ENCODE results near the gene PSD2. TPM values are rescaled to one million over a fixed set of nuclear protein-coding genes. Genes with fewer than 3 reads are reported as not detected.

The PSD2 gene
- total and polyA plus RNA-seq, 12 donors: 0.03 to 0.09 (median 0.08) TPM; not detected in 9

- TF ChIP-seq CTCF (IDR thresholded peaks at IDR 0.05): no peak
- 41 to 55% methylated on average over 5 of the region's 5 CpGs for WGBS, 2 donors
- no peaks in the 10 kb centered on the region for H3K36me3 ChIP-seq
- no peak overlapping the region for H3K4me3 ChIP-seq
- H3K27ac ChIP-seq: no peak overlapping the region
- ATAC-seq (no peak), DNase-seq (no peak)
- H3K27me3 ChIP-seq: peaks cover 0 to 44% (median 0%) of the 10 kb centered on the region in 7 donors
- intact Hi-C loops (cut with DNase I): loop anchor here in 7 of 10 donors (1.0 to 10.0 kb wide), 5 partner anchors 51 to 219 kb away; no protein-coding TSS in a partner anchor
- H3K4me1 ChIP-seq: peaks cover 3 to 25% (median 15%) of the 10 kb centered on the region in 9 donors
- no peaks in the 10 kb centered on the region for H3K9me3 ChIP-seq
Measured at GRCh38 chr5:139843991-139844390, 48.4 kb downstream of the PSD2 start.

- Histone ChIP-seq H3K4me3 (no peak overlapping the region), H3K4me1 (peaks cover 3 to 25% (median 17%) of the 10 kb centered on the region in 9 donors), H3K27me3 (peaks cover 0 to 44% (median 0%) of the 10 kb centered on the region in 7 donors), H3K9me3 (no peaks in the 10 kb centered on the region), H3K36me3 (no peaks in the 10 kb centered on the region), H3K27ac (no peak overlapping the region)
- intact Hi-C loops (cut with DNase I): loop anchor here in 9 of 10 donors (1.0 to 10.0 kb wide), 6 partner anchors 47 to 220 kb away; partner anchors contain the start of gene PSD2 (in 1 of the 9)
- peak; percentile 38 to 76 (median 69) for TF ChIP-seq CTCF (IDR thresholded peaks at IDR 0.05)
- DNase-seq: peak; percentile 66 to 69
- peak in 4 of 8 donors; percentile 29 to 37 (median 35) for ATAC-seq
- WGBS, 2 donors: 50 to 51% methylated on average over 18 of the region's 18 CpGs
Measured at GRCh38 chr5:139844472-139845145, 49.0 kb downstream of the PSD2 start.

DNA sequence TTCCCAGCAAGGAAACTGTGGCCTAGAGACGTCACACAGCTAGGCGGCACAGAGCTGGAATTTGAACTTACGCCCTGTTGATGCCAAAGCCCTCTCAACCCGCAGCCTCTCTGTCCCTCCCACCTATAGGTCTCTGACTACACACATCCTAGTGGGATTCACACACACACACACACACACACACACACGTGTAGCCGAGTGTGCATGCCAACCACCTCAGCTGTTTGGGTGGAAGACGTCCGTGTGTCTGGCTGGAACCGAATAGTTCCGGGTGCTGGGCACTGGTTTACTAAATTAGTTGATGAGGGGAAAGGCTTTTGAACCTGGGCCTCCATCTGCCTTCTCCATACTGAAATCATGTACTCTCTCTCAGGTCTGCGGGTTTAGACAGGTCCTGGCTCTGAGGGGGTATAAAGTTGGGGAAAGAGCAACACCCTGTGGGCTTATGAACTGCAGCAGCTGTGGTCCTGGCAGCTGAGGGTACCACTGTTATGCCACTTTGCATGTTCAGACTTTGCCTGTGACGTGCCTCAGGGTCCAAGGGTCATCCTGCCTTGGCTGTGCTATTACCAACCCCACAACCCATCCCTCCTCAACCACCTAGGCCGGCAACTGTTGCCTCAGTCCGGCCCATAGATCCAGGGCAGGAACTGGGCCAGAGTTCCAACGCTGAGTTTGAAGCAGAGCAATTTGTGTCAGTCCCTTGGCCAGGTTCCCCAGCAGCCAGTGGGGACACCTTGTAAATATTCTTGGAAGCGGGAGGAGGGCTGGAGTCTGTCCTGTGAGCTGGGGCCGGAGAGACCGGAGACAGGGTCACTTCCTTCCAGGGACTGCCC is 50.5 kb downstream of the PSD2 start:
- Histone ChIP-seq H3K4me1 (peaks cover 3 to 25% (median 17%) of the 10 kb centered on the region in 9 donors), H3K27ac (no peak overlapping the region), H3K36me3 (peaks cover 0 to 4% (median 0%) of the 10 kb centered on the region in 9 donors), H3K9me3 (no peaks in the 10 kb centered on the region), H3K27me3 (peaks cover 0 to 44% (median 0%) of the 10 kb centered on the region in 7 donors), H3K4me3 (no peak overlapping the region)
- peak in 3 of 8 donors; percentile 20 to 54 (median 29) for ATAC-seq
- intact Hi-C loops (cut with DNase I): loop anchor here in 4 of 10 donors (5.0 to 10.0 kb wide), 5 partner anchors 49 to 221 kb away; partner anchors contain the start of gene PSD2 (in 1 of the 4)
- 74 to 77% methylated on average over 18 of the region's 18 CpGs for WGBS, 2 donors
- DNase-seq: peak in 1 of 2 donors; percentile 35
- TF ChIP-seq CTCF (IDR thresholded peaks at IDR 0.05): no peak

GRCh38 chr5:139847091-139847490 is 51.5 kb downstream of the PSD2 start:
- H3K27ac ChIP-seq: no peak overlapping the region
- H3K27me3 ChIP-seq: peaks cover 0 to 44% (median 0%) of the 10 kb centered on the region in 7 donors
- no peak overlapping the region for H3K4me3 ChIP-seq
- no peaks in the 10 kb centered on the region for H3K9me3 ChIP-seq
- no peak for TF ChIP-seq CTCF (IDR thresholded peaks at IDR 0.05)
- no peak for ATAC-seq
- DNase-seq: no peak
- peaks cover 0 to 14% (median 0%) of the 10 kb centered on the region in 9 donors for H3K36me3 ChIP-seq
- peaks cover 3 to 25% (median 17%) of the 10 kb centered on the region in 9 donors for H3K4me1 ChIP-seq
- intact Hi-C loops (cut with DNase I): loop anchor here in 4 of 10 donors (5.0 to 10.0 kb wide), 5 partner anchors 50 to 222 kb away; partner anchors contain the start of gene PSD2 (in 1 of the 4)
- WGBS, 2 donors: 54 to 61% methylated on average over 10 of the region's 10 CpGs
